ENCODE results near the gene TAB2. TPM values are rescaled to one million over a fixed set of nuclear protein-coding genes. Genes with fewer than 3 reads are reported as not detected.

TAB2 gene
- total RNA-seq, 2 experiments from 2014 or later, result 121 to 123 TPM

- H3K27me3 ChIP-seq (ENCODE audit: control insufficient read depth in 1 of 2, insufficient read depth in 2 of 2, low read length in 2 of 2), result no peaks in the 10 kb centered on the region
- H3K27ac Mint-ChIP-seq, result no peak overlapping the region
- TF ChIP-seq, protein P1, sequence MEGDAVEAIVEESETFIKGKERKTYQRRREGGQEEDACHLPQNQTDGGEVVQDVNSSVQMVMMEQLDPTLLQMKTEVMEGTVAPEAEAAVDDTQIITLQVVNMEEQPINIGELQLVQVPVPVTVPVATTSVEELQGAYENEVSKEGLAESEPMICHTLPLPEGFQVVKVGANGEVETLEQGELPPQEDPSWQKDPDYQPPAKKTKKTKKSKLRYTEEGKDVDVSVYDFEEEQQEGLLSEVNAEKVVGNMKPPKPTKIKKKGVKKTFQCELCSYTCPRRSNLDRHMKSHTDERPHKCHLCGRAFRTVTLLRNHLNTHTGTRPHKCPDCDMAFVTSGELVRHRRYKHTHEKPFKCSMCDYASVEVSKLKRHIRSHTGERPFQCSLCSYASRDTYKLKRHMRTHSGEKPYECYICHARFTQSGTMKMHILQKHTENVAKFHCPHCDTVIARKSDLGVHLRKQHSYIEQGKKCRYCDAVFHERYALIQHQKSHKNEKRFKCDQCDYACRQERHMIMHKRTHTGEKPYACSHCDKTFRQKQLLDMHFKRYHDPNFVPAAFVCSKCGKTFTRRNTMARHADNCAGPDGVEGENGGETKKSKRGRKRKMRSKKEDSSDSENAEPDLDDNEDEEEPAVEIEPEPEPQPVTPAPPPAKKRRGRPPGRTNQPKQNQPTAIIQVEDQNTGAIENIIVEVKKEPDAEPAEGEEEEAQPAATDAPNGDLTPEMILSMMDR (IDR thresholded peaks at IDR 0.05), result no peak
- H3K9me3 Mint-ChIP-seq, result no peaks in the 10 kb centered on the region
- DNase-seq (no peak), ATAC-seq (ENCODE audit: poor library complexity) (no peak)
- no peak overlapping the region for H3K4me3 ChIP-seq (ENCODE audit: low read length)
- H3K27me3 Mint-ChIP-seq, result no peaks in the 10 kb centered on the region
- no peak overlapping the region for H3K4me3 Mint-ChIP-seq
- H3K36me3 Mint-ChIP-seq (ENCODE audit: low read depth), result peaks cover 22% of the 10 kb centered on the region
- H3K9me3 ChIP-seq (ENCODE audit: control insufficient read depth in 1 of 2, insufficient read depth in 1 of 2, low read length in 2 of 2), result no peaks in the 10 kb centered on the region
- POLR2A ChIA-PET, result interaction anchor here (0.7 kb wide), 1 partner anchor 120 kb away, joined by 3 read pairs; no protein-coding TSS in a partner anchor
- intact Hi-C loops (cut with DNase I, micrococcal nuclease), result no loop called here
- H3K4me1 ChIP-seq (ENCODE audit: insufficient read depth, low read length), result peaks cover 19% of the 10 kb centered on the region
- peaks cover 90% of the 10 kb centered on the region for H3K4me1 Mint-ChIP-seq (ENCODE audit: low read depth)
- H3K27ac ChIP-seq (ENCODE audit: low read depth in 1 of 2, low read length in 2 of 2), result no peak overlapping the region
- CTCF ChIA-PET, result no interaction called here
- H3K36me3 ChIP-seq (ENCODE audit: insufficient read depth, low read length), result peaks cover 2% of the 10 kb centered on the region
These were observed 22.7 kb downstream of the TAB2 start for GRCh38 chr6:149340200-149340599.

GRCh38 chr6:149342525-149342924, 25.0 kb downstream of the TAB2 start:
- CTCF ChIA-PET, result interaction anchor here (1.0 to 1.3 kb wide), 2 partner anchors 9 to 20 kb away, joined by 4 to 6 read pairs; no protein-coding TSS in a partner anchor
- ATAC-seq (ENCODE audit: poor library complexity) (no peak), DNase-seq (no peak)
- H3K4me3 ChIP-seq (ENCODE audit: low read length), result no peak overlapping the region
- intact Hi-C loops (cut with DNase I, micrococcal nuclease), result no loop called here
- Mint-ChIP-seq H3K27me3 (no peaks in the 10 kb centered on the region), H3K4me3 (peak overlapping the region; percentile 30), H3K36me3 (ENCODE audit: low read depth) (peaks cover 38% of the 10 kb centered on the region), H3K4me1 (ENCODE audit: low read depth) (peaks cover 88% of the 10 kb centered on the region), H3K27ac (peak overlapping the region; percentile 31), H3K9me3 (no peaks in the 10 kb centered on the region)
- no peaks in the 10 kb centered on the region for H3K27me3 ChIP-seq (ENCODE audit: control insufficient read depth in 1 of 2, insufficient read depth in 2 of 2, low read length in 2 of 2)
- POLR2A ChIA-PET, result no interaction called here
- H3K27ac ChIP-seq (ENCODE audit: low read depth in 1 of 2, low read length in 2 of 2), result no peak overlapping the region
- H3K36me3 ChIP-seq (ENCODE audit: insufficient read depth, low read length), result peaks cover 10% of the 10 kb centered on the region
- TF ChIP-seq, protein P1 (IDR thresholded peaks at IDR 0.05), result no peak
- H3K9me3 ChIP-seq (ENCODE audit: control insufficient read depth in 1 of 2, insufficient read depth in 1 of 2, low read length in 2 of 2), result no peaks in the 10 kb centered on the region
- peaks cover 15% of the 10 kb centered on the region for H3K4me1 ChIP-seq (ENCODE audit: insufficient read depth, low read length)

DNA sequence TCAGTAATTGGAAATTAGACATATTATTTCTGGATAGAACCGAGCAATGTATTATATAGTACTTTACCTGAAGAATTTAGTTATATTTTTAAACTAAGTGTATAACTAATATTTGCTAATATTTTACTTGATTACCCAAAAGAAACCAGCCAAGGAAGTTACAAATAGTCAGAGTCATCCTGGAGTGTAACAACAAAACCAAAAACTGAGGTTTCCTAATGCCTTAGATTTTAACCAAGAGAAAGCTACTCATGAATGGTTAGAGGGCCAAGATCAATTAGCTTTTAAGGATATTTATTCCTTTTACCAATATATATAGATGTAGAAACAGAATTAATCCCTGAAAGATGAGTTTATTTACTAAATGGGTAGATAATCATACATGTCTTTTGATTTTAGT, 26.0 kb downstream of the TAB2 start:
- TF ChIP-seq, protein P1 (IDR thresholded peaks at IDR 0.05), result no peak
- Histone ChIP-seq H3K36me3 (ENCODE audit: insufficient read depth, low read length) (peaks cover 10% of the 10 kb centered on the region), H3K27me3 (ENCODE audit: control insufficient read depth in 1 of 2, insufficient read depth in 2 of 2, low read length in 2 of 2) (no peaks in the 10 kb centered on the region), H3K9me3 (ENCODE audit: control insufficient read depth in 1 of 2, insufficient read depth in 1 of 2, low read length in 2 of 2) (no peaks in the 10 kb centered on the region), H3K4me3 (ENCODE audit: low read length) (no peak overlapping the region), H3K27ac (ENCODE audit: low read depth in 1 of 2, low read length in 2 of 2) (no peak overlapping the region), H3K4me1 (ENCODE audit: insufficient read depth, low read length) (peaks cover 21% of the 10 kb centered on the region)
- DNase-seq, result no peak
- intact Hi-C loops (cut with DNase I, micrococcal nuclease), result no loop called here
- ATAC-seq (ENCODE audit: poor library complexity), result no peak
- ChIA-PET POLR2A (interaction anchor here (0.7 to 0.8 kb wide), 2 partner anchors 19 to 21 kb away, joined by 3 to 4 read pairs; no protein-coding TSS in a partner anchor), CTCF (interaction anchor here (0.6 kb wide), 1 partner anchor 97 kb away, joined by 4 read pairs; no protein-coding TSS in a partner anchor)
- Mint-ChIP-seq H3K27ac (no peak overlapping the region), H3K4me3 (no peak overlapping the region), H3K4me1 (ENCODE audit: low read depth) (peaks cover 84% of the 10 kb centered on the region), H3K36me3 (ENCODE audit: low read depth) (peaks cover 42% of the 10 kb centered on the region), H3K27me3 (no peaks in the 10 kb centered on the region), H3K9me3 (no peaks in the 10 kb centered on the region)

Data from CD4-positive, alpha-beta T cell (primary cell).